Tibial nerve (tissue), 4 donors: ENCODE data around the gene DISP3.

Experiments used
- CTCF ChIP-seq, 5 experiments: fragments of 200-600 bp in 3 of 5; fragments of 450-650 bp in 2 of 5; sonication (generic) in 3 of 5; IDR thresholded peaks; one replicate each; pipeline ENCODE4 v1.5.1; 2016 to 2019; ENCODE audit warnings: antibody characterized with exemption in 5 of 5, mild to moderate bottlenecking in 3 of 5, moderate library complexity in 2 of 5
- EP300 ChIP-seq, 2 donors: sonication (generic); formaldehyde crosslinking; IDR thresholded peaks; one replicate each; pipeline ENCODE4 v1.6.1; 2017; ENCODE audit warnings: antibody characterized with exemption in 2 of 2, mild to moderate bottlenecking in 1 of 2
- POLR2A ChIP-seq, 2 donors: fragments of 450-650 bp; IDR thresholded peaks; one replicate each; pipeline ENCODE4 v1.6.1; 2017; ENCODE audit warnings: antibody characterized with exemption in 2 of 2, mild to moderate bottlenecking in 2 of 2, moderate library complexity in 2 of 2

- TF ChIP-seq CTCF (IDR thresholded peaks at IDR 0.05), result no peak
- no peak for TF ChIP-seq EP300 (IDR thresholded peaks at IDR 0.05)
- no peak for TF ChIP-seq POLR2A (IDR thresholded peaks at IDR 0.05)
Observed at GRCh38 chr1:11434926-11435325, 44.0 kb upstream of the DISP3 start.
